ENCODE data around the gene ARPIN.
"Not testable (repeated sequence)": the region's sequence is repeated elsewhere in the genome, so short reads cannot be mapped to it uniquely, and the experiment has no call there.

The ARPIN gene

GRCh38 chr15:89912674-89913396 lies at the start of gene ARPIN:
Gene ARPIN (minus strand): TSS chr15:89912952. CDS start chr15:89912835, 117 bp downstream.
- no peak for DNase-seq

GRCh38 chr15:89958107-89958805 lies 45.5 kb upstream of the ARPIN start:
- no peak for DNase-seq

GRCh38 chr15:89955449-89955998 lies 42.8 kb upstream of the ARPIN start:
- DNase-seq = not testable (repeated sequence)

- DNase-seq = no peak
These were observed 41.8 kb upstream of the ARPIN start for GRCh38 chr15:89954541-89954940.

GRCh38 chr15:89948796-89949195 lies 36.0 kb upstream of the ARPIN start:
- DNase-seq = no peak

- no peak for DNase-seq
These were observed 34.6 kb upstream of the ARPIN start for GRCh38 chr15:89947385-89947784.

GRCh38 chr15:89946681-89947299 lies 34.0 kb upstream of the ARPIN start:
- DNase-seq = no peak

- DNase-seq = not testable (repeated sequence)
These were observed 31.0 kb upstream of the ARPIN start for GRCh38 chr15:89943721-89944120.

GRCh38 chr15:89939910-89940309 lies 27.2 kb upstream of the ARPIN start:
- no peak for DNase-seq

GRCh38 chr15:89939377-89939776 lies 26.6 kb upstream of the ARPIN start:
- DNase-seq = not testable (repeated sequence)

GRCh38 chr15:89937365-89938350 lies 24.9 kb upstream of the ARPIN start:
- DNase-seq = no peak

- no peak for DNase-seq
These were observed 24.1 kb upstream of the ARPIN start for GRCh38 chr15:89936786-89937265.

GRCh38 chr15:89936051-89936785 lies 23.5 kb upstream of the ARPIN start:
- no peak for DNase-seq

- no peak for DNase-seq
These were observed 20.1 kb upstream of the ARPIN start for GRCh38 chr15:89932880-89933279.

GRCh38 chr15:89928421-89928820 lies 15.7 kb upstream of the ARPIN start:
- DNase-seq = no peak

GRCh38 chr15:89926158-89926557 lies 13.4 kb upstream of the ARPIN start:
- no peak for DNase-seq

GRCh38 chr15:89917442-89918101 lies 4.8 kb upstream of the ARPIN start:
- DNase-seq = no peak

GRCh38 chr15:89916660-89917059 lies 3.9 kb upstream of the ARPIN start:
- DNase-seq = no peak

GRCh38 chr15:89912145-89912673 lies 543 bp downstream of the ARPIN start:
- DNase-seq = no peak

- DNase-seq = no peak
These were observed 1.7 kb downstream of the ARPIN start for GRCh38 chr15:89910891-89911626.

Measured in NCI-H2081 (cell line).